CD4-positive, alpha-beta T cell treated with Interleukin-21 for 1 hour (primary cell): ENCODE data around the gene ADGRF5.

Source experiments
- DNase-seq: peaks from one replicate; pipeline ENCODE4 v3.0.0-alpha.2; 2020

ADGRF5 gene

GRCh38 chr6:46921731-46922130, at the start of gene ADGRF5:
TSS of gene ADGRF5 (minus strand) at chr6:46921938. CDS start at chr6:46906762, 15,176 bp downstream.
- DNase-seq, result no peak

DNA sequence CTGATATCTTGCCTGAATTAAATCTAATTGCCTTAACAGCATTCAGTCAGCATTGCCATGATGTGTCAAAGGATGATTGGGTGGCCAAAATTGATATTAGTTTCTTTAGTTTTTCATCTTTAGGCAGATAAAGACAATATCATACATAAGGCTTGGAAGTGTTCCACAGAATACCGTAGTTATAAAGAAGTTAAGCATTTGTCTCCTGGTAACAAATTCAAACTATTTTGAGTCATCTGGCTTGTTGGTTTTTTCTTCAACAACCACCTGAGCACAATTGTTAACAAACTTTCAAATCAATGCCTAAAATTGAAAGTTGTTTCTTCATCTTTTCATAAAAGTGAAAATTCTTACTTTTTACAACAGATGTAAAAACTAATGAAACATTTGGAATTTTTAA, 47.5 kb upstream of the ADGRF5 start:
- DNase-seq, result no peak

DNA sequence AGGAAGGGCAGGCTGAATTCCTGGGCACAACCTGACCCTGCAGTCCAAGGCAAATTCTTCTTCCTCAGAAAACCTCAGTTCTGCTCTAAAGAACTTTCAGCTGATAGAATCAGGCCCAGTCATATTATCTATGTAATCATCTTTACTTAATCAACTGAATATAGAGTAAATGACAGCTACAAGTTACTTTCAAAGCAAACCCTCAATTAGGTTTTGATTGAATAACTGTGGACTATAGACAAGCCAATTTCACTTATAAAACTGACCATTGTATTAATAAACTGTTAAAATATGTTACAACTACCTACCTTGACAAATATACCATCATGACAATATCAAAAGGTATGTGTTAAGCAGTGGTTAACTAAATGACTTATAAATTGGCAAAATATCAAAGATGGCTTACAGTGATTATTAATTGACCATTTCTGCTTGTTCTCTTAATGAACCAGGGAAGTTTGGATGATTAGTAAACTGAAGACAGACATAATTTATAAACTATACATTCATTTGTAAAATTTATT, 46.1 kb upstream of the ADGRF5 start:
- no peak for DNase-seq

- DNase-seq, result no peak
These were observed 43.2 kb upstream of the ADGRF5 start for GRCh38 chr6:46964716-46965519.

- no peak for DNase-seq
These were observed 41.9 kb upstream of the ADGRF5 start for GRCh38 chr6:46963626-46964025.

DNA sequence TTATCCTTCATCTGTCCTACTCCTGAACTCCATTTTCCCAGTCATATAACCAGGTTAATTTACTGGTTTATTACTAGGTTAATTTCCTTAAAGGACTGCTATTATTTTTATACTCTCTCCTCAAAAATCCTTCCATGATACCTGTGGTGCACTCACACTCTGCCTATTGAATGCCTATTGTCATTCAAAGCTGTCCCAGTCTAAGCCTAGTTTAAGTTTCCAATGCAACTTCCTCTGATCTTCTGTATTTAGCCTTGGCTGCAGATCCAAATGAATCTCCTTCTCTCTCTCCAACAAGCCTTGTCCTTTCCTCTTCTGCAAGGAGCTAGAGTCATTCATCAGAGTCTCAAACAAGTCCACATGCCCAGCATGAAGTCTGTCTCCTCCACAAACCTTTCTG, 41.3 kb upstream of the ADGRF5 start:
- no peak for DNase-seq

- no peak for DNase-seq
These were observed 40.0 kb upstream of the ADGRF5 start for GRCh38 chr6:46961711-46962110.

- DNase-seq, result no peak
These were observed 39.5 kb upstream of the ADGRF5 start for GRCh38 chr6:46961232-46961631.

DNA sequence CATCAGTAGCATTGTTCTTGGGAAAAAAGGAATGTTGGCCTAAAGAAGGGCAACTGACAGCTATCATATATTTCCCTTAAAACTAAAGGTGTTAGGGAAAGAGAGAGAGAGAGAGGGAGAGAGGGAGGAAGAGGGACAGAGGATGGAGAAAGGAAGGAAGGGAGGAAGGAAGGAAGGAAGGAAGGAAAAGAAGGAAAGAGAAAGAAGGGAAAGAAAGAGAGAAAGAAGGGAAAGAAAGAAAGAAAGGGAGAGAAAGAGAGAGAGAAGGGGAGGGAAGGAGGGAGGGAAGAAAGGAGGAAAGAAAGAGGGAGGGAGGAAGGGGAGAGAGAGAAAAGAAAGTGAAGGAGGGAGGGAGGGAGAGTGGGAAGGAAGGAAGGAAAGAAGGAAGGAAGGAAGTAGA, 37.7 kb upstream of the ADGRF5 start:
- no peak for DNase-seq

- no peak for DNase-seq
These were observed 34.7 kb upstream of the ADGRF5 start for GRCh38 chr6:46956409-46956808.

DNA sequence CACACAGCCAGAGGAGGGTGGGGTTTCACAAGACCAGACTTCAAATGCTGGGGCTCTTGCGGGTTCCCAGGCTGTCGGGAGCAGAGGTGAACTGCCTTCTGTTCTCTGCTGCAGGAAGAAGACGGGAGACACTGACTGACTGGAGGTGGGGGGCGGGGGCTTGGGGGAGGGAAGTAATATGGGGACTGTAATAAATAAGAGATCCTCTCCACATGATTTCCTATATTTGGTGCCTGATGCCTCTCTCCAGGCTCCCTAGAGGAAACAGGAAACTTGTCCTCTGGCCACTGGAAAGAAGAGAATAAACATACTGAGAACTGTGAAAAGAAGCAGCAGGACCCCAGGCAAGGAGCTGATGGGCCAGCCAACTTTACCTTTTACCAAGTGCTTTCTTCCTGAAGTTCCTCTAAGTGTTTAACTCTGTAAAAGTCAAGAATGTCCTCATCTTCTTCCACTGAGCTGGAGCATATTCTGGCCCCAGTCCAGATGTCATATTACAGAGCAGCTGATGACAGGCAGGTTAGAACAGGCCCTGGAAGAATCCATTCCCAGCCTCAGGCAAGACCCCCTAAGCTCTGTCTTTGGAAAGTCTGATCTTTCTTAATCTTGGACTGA, 33.2 kb upstream of the ADGRF5 start:
- no peak for DNase-seq

DNA sequence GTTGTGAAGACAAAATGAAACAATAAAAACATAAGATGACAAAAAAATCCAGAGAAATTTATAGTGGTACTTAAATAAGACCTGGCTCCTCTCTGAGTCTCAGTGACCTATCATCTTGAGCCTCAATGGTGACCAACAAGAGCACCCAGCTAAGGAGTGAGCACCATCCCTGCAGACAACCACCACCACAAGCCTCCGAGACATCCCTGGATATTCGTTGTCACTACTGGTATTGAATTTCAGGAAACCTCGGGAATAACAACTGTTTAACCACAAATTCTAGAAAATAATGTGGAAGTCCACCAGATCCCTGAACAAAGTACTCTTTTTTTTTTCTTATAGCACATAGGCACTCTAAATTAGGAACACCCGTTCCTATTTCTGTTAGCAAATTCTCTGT, 32.2 kb upstream of the ADGRF5 start:
- DNase-seq, result no peak

GRCh38 chr6:46949632-46950280, 28.0 kb upstream of the ADGRF5 start:
- DNase-seq, result no peak

GRCh38 chr6:46948699-46949098, 27.0 kb upstream of the ADGRF5 start:
- DNase-seq, result no peak

- DNase-seq, result no peak
These were observed 25.8 kb upstream of the ADGRF5 start for GRCh38 chr6:46947497-46947896.

- DNase-seq, result no peak
These were observed 18.9 kb upstream of the ADGRF5 start for GRCh38 chr6:46940433-46941226.

DNA sequence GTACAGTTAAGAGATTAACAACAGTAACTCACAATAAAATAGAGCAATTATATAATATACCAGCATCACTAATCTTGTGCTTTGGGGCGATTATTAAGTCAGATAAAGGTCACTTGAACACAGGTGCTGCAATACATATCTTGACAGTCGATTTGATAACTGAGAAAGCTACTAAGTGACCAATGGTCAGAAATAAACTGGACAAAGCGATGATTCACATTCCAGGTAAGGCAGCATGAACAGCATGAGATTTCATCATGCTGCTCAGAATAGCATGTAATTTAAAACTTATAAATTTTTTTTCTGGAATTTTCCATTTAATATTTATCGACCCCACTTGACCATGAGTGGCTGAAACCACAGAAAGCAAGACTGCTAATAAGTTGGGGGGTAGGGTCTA, 15.9 kb upstream of the ADGRF5 start:
- no peak for DNase-seq

DNA sequence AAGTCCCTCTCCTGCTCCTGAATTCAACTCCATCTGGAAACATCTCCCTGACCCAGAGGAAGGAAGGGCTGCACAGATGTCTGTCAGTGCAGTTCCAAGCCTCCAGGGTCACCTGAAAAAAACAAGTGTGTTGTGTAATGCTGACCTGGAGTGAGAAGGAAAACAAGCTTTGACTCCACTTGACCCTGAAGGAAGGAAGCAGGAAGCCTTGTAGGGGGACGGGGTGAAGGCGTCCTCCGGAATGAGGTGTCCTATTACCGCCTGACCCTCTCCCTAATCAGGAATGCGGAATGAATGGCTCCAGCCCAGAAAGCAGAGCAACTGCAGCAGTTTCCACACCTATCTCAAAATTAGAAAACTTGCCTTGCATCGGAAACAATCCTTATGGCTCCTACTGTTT, 13.9 kb upstream of the ADGRF5 start:
- DNase-seq, result no peak

- DNase-seq, result no peak
These were observed 12.0 kb upstream of the ADGRF5 start for GRCh38 chr6:46933751-46934150.

- DNase-seq, result no peak
These were observed 11.0 kb upstream of the ADGRF5 start for GRCh38 chr6:46932526-46933319.

- no peak for DNase-seq
These were observed 9.7 kb upstream of the ADGRF5 start for GRCh38 chr6:46931416-46931815.

GRCh38 chr6:46930331-46930730, 8.6 kb upstream of the ADGRF5 start:
- DNase-seq, result no peak
